Activated naive CD4-positive, alpha-beta T cell treated with anti-CD3 and anti-CD28 coated beads, Interleukin-2, amount 10 ng/mL, durations not matched to agents 7 days and 5 days (primary cell): ENCODE data around the gene STING1.
"Not testable (repeated sequence)": the region's sequence is repeated elsewhere in the genome, so short reads cannot be mapped to it uniquely, and the experiment has no call there.

Experiments
- CTCF ChIA-PET: fragments of 350-600 bp; sonication (Branson Sonifier 250); formaldehyde crosslinking; loops from one replicate; lab custom pipeline; 2021; ENCODE audit warnings: antibody characterized with exemption; lab: Charles Lee
- DNase-seq: peaks from one replicate; pipeline ENCODE4 v3.0.0-alpha.2; 2020
- H3K27ac Mint-ChIP-seq: one replicate; pipeline ENCODE4 v1.8.0; 2021; ENCODE audit warnings: mild to moderate bottlenecking, moderate library complexity, mixed read lengths
- H3K27me3 Mint-ChIP-seq: one replicate; pipeline ENCODE4 v1.8.0; 2021; ENCODE audit warnings: mild to moderate bottlenecking, mixed read lengths
- H3K36me3 Mint-ChIP-seq: one replicate; pipeline ENCODE4 v1.8.0; 2021; ENCODE audit warnings: mixed read lengths
- H3K4me1 Mint-ChIP-seq: one replicate; pipeline ENCODE4 v1.8.0; 2021; ENCODE audit warnings: mixed read lengths
- H3K4me3 Mint-ChIP-seq: one replicate; pipeline ENCODE4 v1.8.0; 2021; ENCODE audit warnings: mild to moderate bottlenecking, moderate library complexity, mixed read lengths
- H3K9me3 Mint-ChIP-seq: one replicate; pipeline ENCODE4 v1.8.0; 2021; ENCODE audit warnings: mixed read lengths

The STING1 gene

GRCh38 chr5:139451878-139452660 lies 30.5 kb downstream of the STING1 start:
- no peak overlapping the region for H3K4me3 Mint-ChIP-seq
- no peak for DNase-seq
- no peaks in the 10 kb centered on the region for H3K27me3 Mint-ChIP-seq
- no peaks in the 10 kb centered on the region for H3K9me3 Mint-ChIP-seq
- peaks cover 51% of the 10 kb centered on the region for H3K4me1 Mint-ChIP-seq
- H3K36me3 Mint-ChIP-seq = peaks cover 4% of the 10 kb centered on the region
- no peak overlapping the region for H3K27ac Mint-ChIP-seq
- CTCF ChIA-PET = no interaction called here

DNA sequence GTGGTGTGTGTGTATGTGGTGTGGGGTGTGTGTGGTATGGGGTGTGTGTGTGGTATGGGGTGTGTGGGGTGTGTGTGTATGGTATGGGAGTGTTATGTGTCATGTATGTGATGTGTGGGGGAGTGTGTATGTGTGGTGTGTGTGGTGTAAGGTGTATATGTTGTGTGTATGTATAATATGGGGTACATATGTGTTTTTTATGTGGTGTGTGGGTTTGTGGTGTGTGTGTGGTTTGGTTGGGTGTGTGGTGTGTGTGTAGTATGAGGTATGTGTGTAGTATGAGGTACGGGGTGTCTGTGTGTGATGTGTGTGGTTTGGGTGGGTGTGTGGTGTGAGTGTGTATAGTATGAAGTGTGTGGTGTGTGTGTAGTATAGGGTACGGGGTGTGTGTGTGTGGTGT lies 31.4 kb downstream of the STING1 start:
- Mint-ChIP-seq H3K36me3 (peaks cover 4% of the 10 kb centered on the region), H3K4me3 (no peak overlapping the region), H3K27me3 (peaks cover 3% of the 10 kb centered on the region), H3K9me3 (no peaks in the 10 kb centered on the region), H3K4me1 (peaks cover 51% of the 10 kb centered on the region), H3K27ac (no peak overlapping the region)
- CTCF ChIA-PET = no interaction called here
- DNase-seq = no peak

GRCh38 chr5:139446956-139447779 lies 35.4 kb downstream of the STING1 start:
- Mint-ChIP-seq H3K9me3 (no peaks in the 10 kb centered on the region), H3K36me3 (peaks cover 4% of the 10 kb centered on the region), H3K27me3 (peaks cover 6% of the 10 kb centered on the region), H3K27ac (peak overlapping the region; percentile 46), H3K4me3 (no peak overlapping the region), H3K4me1 (peaks cover 68% of the 10 kb centered on the region)
- CTCF ChIA-PET = interaction anchor here (2.0 kb wide), 1 partner anchor 65 kb away, joined by 8 read pairs; no protein-coding TSS in a partner anchor
- no peak for DNase-seq

- peak overlapping the region; percentile 12 for H3K27ac Mint-ChIP-seq
- no peak for DNase-seq
- H3K9me3 Mint-ChIP-seq = no peaks in the 10 kb centered on the region
- H3K4me1 Mint-ChIP-seq = peaks cover 77% of the 10 kb centered on the region
- H3K4me3 Mint-ChIP-seq = no peak overlapping the region
- H3K27me3 Mint-ChIP-seq = peaks cover 7% of the 10 kb centered on the region
- CTCF ChIA-PET = interaction anchor here (1.2 to 3.2 kb wide), 4 partner anchors 13 to 72 kb away, joined by 5 to 13 read pairs (median 6); no protein-coding TSS in a partner anchor
- H3K36me3 Mint-ChIP-seq = peaks cover 4% of the 10 kb centered on the region
Observed at GRCh38 chr5:139445325-139446170, 37.0 kb downstream of the STING1 start.

DNA sequence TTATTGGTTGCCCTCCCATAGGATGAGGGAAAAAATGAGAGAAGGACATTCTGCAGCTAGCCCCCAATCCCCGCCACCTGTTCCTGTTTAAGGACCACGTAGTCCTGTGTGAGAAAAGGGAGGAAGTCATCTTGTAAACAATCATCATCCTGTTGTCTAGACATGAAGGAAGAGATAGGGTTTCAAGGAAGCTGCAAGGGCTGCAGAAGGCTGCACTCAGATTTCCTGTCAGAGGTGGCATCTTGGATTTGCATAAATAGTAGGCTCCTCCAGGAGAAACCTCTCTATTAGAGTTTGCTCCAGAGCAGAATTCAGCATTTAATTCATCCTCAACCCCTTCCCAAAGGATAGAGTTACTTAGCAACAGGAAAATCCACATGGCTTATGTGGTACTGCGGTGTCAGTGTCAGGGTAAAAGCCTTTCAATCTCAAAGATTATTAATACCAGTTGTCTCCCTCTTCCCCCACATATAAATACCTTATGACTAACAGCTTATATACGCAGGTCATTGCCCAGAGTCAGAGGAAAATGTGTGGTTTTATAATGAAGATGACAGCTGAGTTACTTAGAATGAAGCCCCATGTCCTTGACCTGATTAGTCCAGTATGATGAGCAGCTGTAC lies 38.6 kb downstream of the STING1 start:
- H3K4me3 Mint-ChIP-seq = no peak overlapping the region
- peak overlapping the region; percentile 84 for H3K27ac Mint-ChIP-seq
- peaks cover 11% of the 10 kb centered on the region for H3K27me3 Mint-ChIP-seq
- H3K4me1 Mint-ChIP-seq = peaks cover 87% of the 10 kb centered on the region
- H3K9me3 Mint-ChIP-seq = no peaks in the 10 kb centered on the region
- CTCF ChIA-PET = interaction anchor here (1.2 to 3.2 kb wide), 3 partner anchors 14 to 24 kb away, joined by 3 to 13 read pairs (median 7); no protein-coding TSS in a partner anchor
- DNase-seq = peak; percentile 37
- H3K36me3 Mint-ChIP-seq = peaks cover 2% of the 10 kb centered on the region

DNA sequence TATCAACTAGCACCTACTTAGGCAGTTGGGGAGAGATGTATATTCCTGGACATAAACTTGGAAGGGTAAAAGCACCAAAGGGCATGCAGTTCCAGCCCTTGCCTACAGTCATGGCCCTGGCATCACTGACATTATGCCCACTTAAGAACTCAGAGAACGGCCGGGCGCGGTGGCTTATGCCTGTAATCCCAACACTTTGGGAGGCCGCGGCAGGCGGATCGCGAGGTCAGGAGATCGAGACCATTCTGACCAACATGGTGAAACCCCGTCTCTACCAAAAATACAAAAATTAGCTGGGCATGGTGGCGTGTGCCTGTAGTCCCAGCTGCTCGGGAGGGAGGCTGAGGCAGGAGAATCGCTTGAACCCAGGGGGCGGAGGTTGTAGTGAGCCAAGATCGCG lies 42.1 kb downstream of the STING1 start:
- H3K36me3 Mint-ChIP-seq, H3K27me3 Mint-ChIP-seq, H3K9me3 Mint-ChIP-seq, DNase-seq, H3K27ac Mint-ChIP-seq, H3K4me3 Mint-ChIP-seq: not testable (repeated sequence)
- CTCF ChIA-PET = interaction anchor here (1.0 to 8.7 kb wide), 4 partner anchors 17 to 62 kb away, joined by 3 to 63 read pairs (median 6); partner anchors contain the start of gene STING1
- H3K4me1 Mint-ChIP-seq = peaks cover 70% of the 10 kb centered on the region

DNA sequence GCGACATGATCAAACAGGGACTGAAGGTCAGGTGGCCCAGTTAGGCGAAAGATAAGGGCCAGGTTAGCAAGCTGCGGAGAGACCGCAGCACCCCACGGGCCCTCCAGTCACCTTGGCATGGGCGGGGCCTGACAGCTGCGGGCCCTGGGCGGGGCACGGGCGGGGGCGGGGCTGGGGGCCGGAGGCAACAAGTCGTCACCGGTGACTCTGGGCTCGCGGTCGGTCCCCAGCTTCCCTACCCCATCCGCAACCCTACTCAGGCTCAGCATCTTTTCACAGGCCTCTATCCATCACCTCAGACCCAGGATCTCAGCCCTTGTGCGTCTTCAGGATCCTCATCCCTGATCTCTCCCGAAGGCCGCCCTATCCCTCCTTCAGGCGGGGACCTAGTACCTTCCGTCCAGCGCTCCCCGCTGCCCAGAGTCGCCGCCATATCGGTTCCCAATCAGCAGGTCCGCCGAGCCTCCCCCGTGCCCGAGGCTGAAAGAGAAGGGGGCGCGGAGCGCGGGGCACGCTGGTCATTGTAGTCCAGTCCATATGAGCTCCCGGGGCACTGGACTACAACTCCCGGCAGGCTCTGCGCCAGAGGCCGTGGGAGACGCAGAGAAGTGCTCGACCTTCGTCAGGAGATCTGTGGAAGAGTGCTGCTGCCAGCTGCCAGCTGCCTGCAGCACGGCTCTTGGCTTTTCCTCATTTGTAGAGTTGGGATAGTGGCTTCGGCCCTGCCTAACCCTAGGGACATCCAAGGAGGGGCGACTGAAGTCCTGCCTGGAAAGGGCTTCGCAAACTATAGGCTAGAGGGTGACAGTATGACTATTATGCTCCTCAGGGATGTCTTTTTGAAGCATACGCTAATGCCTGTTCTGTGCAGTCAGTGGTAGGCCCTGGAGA lies 43.3 kb downstream of the STING1 start, which contains the start of gene DNAJC18:
Gene DNAJC18 (minus strand): TSS at position 513 of the 891 bp plus-strand sequence. CDS start 80 bp downstream, at position 433.
- peaks cover 4% of the 10 kb centered on the region for H3K36me3 Mint-ChIP-seq
- H3K9me3 Mint-ChIP-seq = no peaks in the 10 kb centered on the region
- CTCF ChIA-PET = interaction anchor here (0.6 to 8.7 kb wide), 9 partner anchors 16 to 74 kb away, joined by 3 to 63 read pairs (median 3); no protein-coding TSS in a partner anchor
- peak; percentile 94 for DNase-seq
- H3K4me3 Mint-ChIP-seq = peak within 1 kb of the TSS; percentile 98
- H3K27me3 Mint-ChIP-seq = peaks cover 8% of the 10 kb centered on the region
- H3K27ac Mint-ChIP-seq = peak within 1 kb of the TSS; percentile 99
- peaks cover 60% of the 10 kb centered on the region for H3K4me1 Mint-ChIP-seq

GRCh38 chr5:139438707-139439012 lies 43.9 kb downstream of the STING1 start:
- H3K27me3 Mint-ChIP-seq = peaks cover 8% of the 10 kb centered on the region
- peaks cover 54% of the 10 kb centered on the region for H3K4me1 Mint-ChIP-seq
- peaks cover 4% of the 10 kb centered on the region for H3K36me3 Mint-ChIP-seq
- peak overlapping the region; percentile 98 for H3K4me3 Mint-ChIP-seq
- peak overlapping the region; percentile 99 for H3K27ac Mint-ChIP-seq
- DNase-seq = no peak
- no peaks in the 10 kb centered on the region for H3K9me3 Mint-ChIP-seq
- CTCF ChIA-PET = interaction anchor here (0.9 to 8.7 kb wide), 3 partner anchors 16 to 74 kb away, joined by 3 to 63 read pairs (median 4); no protein-coding TSS in a partner anchor

GRCh38 chr5:139435676-139436075 lies 46.9 kb downstream of the STING1 start:
- H3K36me3 Mint-ChIP-seq = peaks cover 4% of the 10 kb centered on the region
- H3K27ac Mint-ChIP-seq = no peak overlapping the region
- H3K9me3 Mint-ChIP-seq = no peaks in the 10 kb centered on the region
- CTCF ChIA-PET = interaction anchor here (0.8 to 8.7 kb wide), 3 partner anchors 13 to 23 kb away, joined by 3 to 63 read pairs (median 4); no protein-coding TSS in a partner anchor
- peaks cover 5% of the 10 kb centered on the region for H3K27me3 Mint-ChIP-seq
- no peak for DNase-seq
- H3K4me3 Mint-ChIP-seq = no peak overlapping the region
- peaks cover 30% of the 10 kb centered on the region for H3K4me1 Mint-ChIP-seq

- no peaks in the 10 kb centered on the region for H3K9me3 Mint-ChIP-seq
- H3K36me3 Mint-ChIP-seq = peaks cover 8% of the 10 kb centered on the region
- peaks cover 7% of the 10 kb centered on the region for H3K4me1 Mint-ChIP-seq
- no peaks in the 10 kb centered on the region for H3K27me3 Mint-ChIP-seq
- no peak for DNase-seq
- H3K4me3 Mint-ChIP-seq = no peak overlapping the region
- H3K27ac Mint-ChIP-seq = no peak overlapping the region
- CTCF ChIA-PET = interaction anchor here (8.7 kb wide), 1 partner anchor 9 kb away, joined by 63 read pairs; no protein-coding TSS in a partner anchor
Observed at GRCh38 chr5:139431706-139432105, 50.9 kb downstream of the STING1 start.

- Mint-ChIP-seq H3K27ac (no peak overlapping the region), H3K27me3 (no peaks in the 10 kb centered on the region), H3K9me3 (no peaks in the 10 kb centered on the region), H3K36me3 (peaks cover 8% of the 10 kb centered on the region), H3K4me1 (peaks cover 7% of the 10 kb centered on the region), H3K4me3 (no peak overlapping the region)
- no peak for DNase-seq
- CTCF ChIA-PET = interaction anchor here (0.6 to 1.3 kb wide), 4 partner anchors 14 to 206 kb away, joined by 3 to 6 read pairs (median 3); no protein-coding TSS in a partner anchor
Observed at GRCh38 chr5:139430015-139430414, 52.5 kb downstream of the STING1 start.

DNA sequence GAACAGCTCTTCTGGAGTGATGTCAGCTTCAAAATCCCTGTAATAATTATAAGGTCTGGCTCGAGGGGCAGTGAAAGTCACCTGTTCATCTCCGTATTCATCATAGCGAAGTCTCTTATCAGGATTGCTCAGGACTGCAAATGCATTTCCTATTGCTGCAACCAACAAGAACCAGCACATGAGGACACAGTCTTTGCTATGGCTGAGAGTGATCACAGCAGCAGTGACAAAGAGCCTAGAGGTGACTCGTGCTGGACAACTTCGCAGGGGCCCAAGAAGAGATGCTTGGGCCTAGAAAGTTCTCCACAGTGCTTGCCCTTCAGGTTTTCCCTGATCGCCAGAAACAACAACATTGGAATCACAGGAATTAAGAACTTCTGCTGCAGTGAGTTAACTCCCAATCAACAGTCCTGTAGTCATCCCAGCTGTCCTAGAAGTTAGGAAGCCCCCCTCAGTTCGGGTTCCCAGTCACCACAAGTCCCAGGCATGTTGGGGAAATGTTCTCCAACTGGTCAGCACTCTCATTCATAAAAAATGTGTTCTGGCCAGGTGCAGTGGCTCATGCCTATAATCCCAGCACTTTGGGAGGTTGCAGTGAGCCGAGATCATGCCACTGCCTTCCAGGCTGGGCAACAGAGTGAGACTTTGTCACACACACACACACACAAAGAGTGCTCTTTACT lies 56.2 kb downstream of the STING1 start:
- Mint-ChIP-seq H3K9me3 (no peaks in the 10 kb centered on the region), H3K4me3 (no peak overlapping the region), H3K27me3 (no peaks in the 10 kb centered on the region), H3K27ac (no peak overlapping the region), H3K4me1 (peaks cover 19% of the 10 kb centered on the region), H3K36me3 (peaks cover 26% of the 10 kb centered on the region)
- CTCF ChIA-PET = interaction anchor here (1.1 to 9.6 kb wide), 4 partner anchors 10 to 88 kb away, joined by 3 to 436 read pairs (median 34); partner anchors contain the start of gene DNAJC18
- no peak for DNase-seq
